IMR-90 (cell line): Measurements from ENCODE around the gene TTLL8. TPM values are rescaled to one million over a fixed set of nuclear protein-coding genes. Genes with fewer than 3 reads are reported as not detected.

ENCODE experiments used
- ATAC-seq: fragments of 200-7000 bp; cut with Tn5 transposase; 2 replicates; pipeline ENCODE4 v1.9.1; 2020; ENCODE audit warnings: low read depth, mild to moderate bottlenecking, moderate library complexity
- BruUV-seq: library from RNA; stranded (reverse); fragments of 400-500 nt; replicated peaks from 2 replicates; lab custom pipeline; 2021; lab: Mats Ljungman, UMichigan
- CTCF ChIA-PET: fragments of 300-600 bp; formaldehyde crosslinking; extraction: SDS; loops from one replicate; lab custom pipeline; 2021; ENCODE audit warnings: antibody characterized with exemption; lab: Yijun Ruan, JAX
- POLR2A ChIA-PET: fragments of 300-600 bp; sonication (Branson Sonifier 250); formaldehyde crosslinking; loops from one replicate; lab custom pipeline; 2022; ENCODE audit warnings: antibody characterized with exemption; ENCODE audit not compliant: unreplicated experiment; lab: Charles Lee
- DNase-seq: peaks from one replicate; pipeline ENCODE4 v3.0.0; 2013
- H2AFZ ChIP-seq: replicated peaks from 2 replicates; pipeline ENCODE3; 2013; ENCODE audit warnings: low read length, mild to moderate bottlenecking; ENCODE audit not compliant: poor library complexity
- H2AK5ac ChIP-seq: 2 replicates; pipeline ENCODE4 v1.6.1; 2013; ENCODE audit warnings: low read depth, low read length, inconsistent platforms
- H2AK9ac ChIP-seq: replicated peaks from 2 replicates; pipeline ENCODE3; 2013; ENCODE audit warnings: mild to moderate bottlenecking, low read depth, low read length, moderate library complexity; ENCODE audit not compliant: poor library complexity
- H2BK120ac ChIP-seq: 2 replicates; pipeline ENCODE4 v1.6.1; 2013; ENCODE audit warnings: low read depth, low read length, inconsistent platforms
- H2BK15ac ChIP-seq: 3 replicates; pipeline ENCODE4 v1.6.1; 2013; ENCODE audit warnings: low read depth, low read length, inconsistent platforms
- H2BK20ac ChIP-seq: 2 replicates; pipeline ENCODE4 v1.6.1; 2013; ENCODE audit warnings: low read depth, mild to moderate bottlenecking, inconsistent platforms, low read length, moderate library complexity
- H2BK5ac ChIP-seq: 2 replicates; pipeline ENCODE4 v1.6.1; 2013; ENCODE audit warnings: mild to moderate bottlenecking, low read depth, low read length, inconsistent platforms; ENCODE audit not compliant: poor library complexity, severe bottlenecking
- H3K14ac ChIP-seq: replicated peaks from 2 replicates; pipeline ENCODE4 v1.6.1; 2013; ENCODE audit warnings: low read depth, low read length, inconsistent platforms
- H3K18ac ChIP-seq: 2 replicates; pipeline ENCODE4 v1.6.1; 2013; ENCODE audit warnings: low read depth, low read length, control low read depth
- H3K23ac ChIP-seq: 2 replicates; pipeline ENCODE4 v1.6.1; 2013; ENCODE audit warnings: low read depth, low read length, inconsistent platforms
- H3K27ac ChIP-seq: 2 replicates; pipeline ENCODE4 v1.5.1; 2013; ENCODE audit warnings: mild to moderate bottlenecking, control low read depth, low read length; ENCODE audit not compliant: insufficient read depth
- H3K27me3 ChIP-seq: 2 replicates; pipeline ENCODE4 v1.6.1; 2013; ENCODE audit warnings: low read length; ENCODE audit not compliant: control insufficient read depth, insufficient read depth
- H3K36me3 ChIP-seq: 2 replicates; pipeline ENCODE4 v1.6.1; 2013; ENCODE audit warnings: low read length, mixed read lengths; ENCODE audit not compliant: control insufficient read depth, insufficient read depth
- H3K4ac ChIP-seq: 2 replicates; pipeline ENCODE4 v1.6.1; 2013; ENCODE audit warnings: low read depth, low read length, inconsistent platforms
- H3K4me1 ChIP-seq: 2 replicates; pipeline ENCODE4 v1.6.1; 2013; ENCODE audit warnings: low read length, mixed read lengths; ENCODE audit not compliant: control insufficient read depth, insufficient read depth
- H3K4me2 ChIP-seq: 2 replicates; pipeline ENCODE4 v1.6.1; 2013; ENCODE audit warnings: low read depth, mild to moderate bottlenecking, control low read depth, low read length, moderate library complexity
- H3K4me3 ChIP-seq: 2 replicates; pipeline ENCODE4 v1.5.1; 2013; ENCODE audit warnings: low read depth, mild to moderate bottlenecking, control low read depth, low read length, moderate library complexity; ENCODE audit not compliant: insufficient read depth
- H3K56ac ChIP-seq: 2 replicates; pipeline ENCODE4 v1.6.1; 2013; ENCODE audit warnings: low read length, inconsistent platforms; ENCODE audit not compliant: insufficient read depth; ENCODE audit errors: extremely low read depth
- H3K79me1 ChIP-seq, 2 experiments: 2 replicates each; pipeline ENCODE4 v1.6.1; 2013; ENCODE audit warnings: low read length in 2 of 2, inconsistent platforms in 1 of 2, low read depth in 1 of 2
- H3K9ac ChIP-seq: 2 replicates; pipeline ENCODE4 v1.6.1; 2013; ENCODE audit warnings: low read depth, low read length, control low read depth
- H3K9me1 ChIP-seq: 2 replicates; pipeline ENCODE4 v1.6.1; 2013; ENCODE audit warnings: low read length, inconsistent platforms; ENCODE audit not compliant: insufficient read depth
- H3K9me3 ChIP-seq: 2 replicates; pipeline ENCODE4 v1.6.1; 2013; ENCODE audit warnings: low read length; ENCODE audit not compliant: control insufficient read depth, insufficient read depth
- H4K20me1 ChIP-seq: 2 replicates; pipeline ENCODE4 v1.6.1; 2013; ENCODE audit warnings: low read length, inconsistent platforms; ENCODE audit not compliant: insufficient read depth
- H4K5ac ChIP-seq: 2 replicates; pipeline ENCODE4 v1.6.1; 2013; ENCODE audit warnings: mild to moderate bottlenecking, low read depth, low read length, control low read depth
- H4K8ac ChIP-seq, 2 experiments: 2 replicates each; pipeline ENCODE4 v1.6.1; 2013; ENCODE audit warnings: low read depth in 2 of 2, low read length in 2 of 2, control low read depth in 1 of 2, inconsistent platforms in 1 of 2
- H4K91ac ChIP-seq: 2 replicates; pipeline ENCODE4 v1.6.1; 2013; ENCODE audit warnings: low read depth, low read length, inconsistent platforms; ENCODE audit not compliant: insufficient read depth
- BHLHE40 ChIP-seq: fragments of 150-350 bp; IDR thresholded peaks from 2 replicates; pipeline ENCODE4 v1.6.1; 2016; ENCODE audit warnings: mild to moderate bottlenecking, low read depth, low read length
- CEBPB ChIP-seq: IDR thresholded peaks from 2 replicates; pipeline ENCODE4 v1.6.1; 2012; ENCODE audit warnings: low read depth, low read length, improper control_type of control experiment
- CHD1 ChIP-seq: IDR thresholded peaks from 2 replicates; pipeline ENCODE4 v1.6.1; 2012; ENCODE audit warnings: low read depth, low read length, improper control_type of control experiment
- CTCF ChIP-seq: conservative IDR thresholded peaks from 2 replicates; pipeline ENCODE4 v1.5.1; 2012; ENCODE audit warnings: mild to moderate bottlenecking, low read depth, low read length, improper control_type of control experiment
- ELK1 ChIP-seq: fragments of 150-350 bp; IDR thresholded peaks from 2 replicates; pipeline ENCODE4 v1.6.1; 2016; ENCODE audit warnings: low read depth, mild to moderate bottlenecking, low read length, moderate library complexity, borderline replicate concordance
- FOS ChIP-seq: fragments of 150-350 bp; IDR thresholded peaks from 2 replicates; pipeline ENCODE4 v1.6.1; 2016; ENCODE audit warnings: low read depth, low read length
- MAFK ChIP-seq: IDR thresholded peaks from 2 replicates; pipeline ENCODE4 v1.6.1; 2012; ENCODE audit warnings: low read depth, low read length, improper control_type of control experiment
- MAZ ChIP-seq: IDR thresholded peaks from 2 replicates; pipeline ENCODE4 v1.6.1; 2012; ENCODE audit warnings: low read depth, mild to moderate bottlenecking, low read length, improper control_type of control experiment, moderate library complexity, borderline replicate concordance
- MXI1 ChIP-seq: IDR thresholded peaks from 2 replicates; pipeline ENCODE4 v1.6.1; 2012; ENCODE audit warnings: low read depth, mild to moderate bottlenecking, low read length, moderate library complexity, borderline replicate concordance
- NFE2L2 ChIP-seq: fragments of 150-350 bp; IDR thresholded peaks from 2 replicates; pipeline ENCODE4 v1.6.1; 2016; ENCODE audit warnings: low read depth, mild to moderate bottlenecking, low read length
- POLR2A ChIP-seq: IDR thresholded peaks from 2 replicates; pipeline ENCODE4 v1.6.1; 2012; ENCODE audit warnings: mild to moderate bottlenecking, low read depth, low read length
- RAD21 ChIP-seq: IDR thresholded peaks from 2 replicates; pipeline ENCODE4 v1.6.1; 2012; ENCODE audit warnings: low read length, improper control_type of control experiment
- RCOR1 ChIP-seq: IDR thresholded peaks from 2 replicates; pipeline ENCODE4 v1.6.1; 2012; ENCODE audit warnings: mild to moderate bottlenecking, low read length, improper control_type of control experiment; ENCODE audit not compliant: insufficient replicate concordance
- RFX5 ChIP-seq: IDR thresholded peaks from 2 replicates; pipeline ENCODE4 v1.8.0; 2012; ENCODE audit warnings: low read depth, mild to moderate bottlenecking, low read length, moderate library complexity
- SMC3 ChIP-seq: fragments of 150-350 bp; IDR thresholded peaks from 2 replicates; pipeline ENCODE4 v1.6.1; 2016; ENCODE audit warnings: low read depth, mild to moderate bottlenecking, antibody characterized with exemption, low read length, moderate library complexity
- WGBS, 2 experiments: methylation state at CpG; one replicate each; pipeline versions ENCODE4 v1.1.5 to v1.1.7; 2013; ENCODE audit warnings: missing lambda C conversion rate in 2 of 2; ENCODE audit not compliant: insufficient read length in 1 of 2; ENCODE audit errors: extremely low coverage in 2 of 2; 5-methylcytosine and 5-hydroxymethylcytosine counted together
- dilution Hi-C: fragments of 300-500 bp; cut with HindIII; formaldehyde crosslinking; loops from one replicate; pipeline ENCODE4 v1.14.3; 2018; ENCODE audit warnings: low sequenced_read_pairs; ENCODE audit not compliant: unreplicated experiment
- in situ Hi-C: fragments of 300-500 bp; cut with MboI; formaldehyde crosslinking; loops from 3 replicates; pipeline ENCODE4 v1.14.3; 2019; ENCODE audit warnings: low sequenced_read_pairs, inconsistent platforms, mixed read lengths
- intact Hi-C: fragments of 100-400 bp; cut with micrococcal nuclease; formaldehyde crosslinking; loops from 2 replicates; pipeline ENCODE4 v1.10.0; 2022
- polyA plus RNA-seq, 3 experiments: library from polyadenylated mRNA; depleted of rRNA; stranded (reverse); fragments of >200 nt; gene quantifications; 2 replicates each; pipeline ENCODE4 v1.2.3, GENCODE V29; 2012; ENCODE audit warnings: low replicate concordance in 1 of 3
- total RNA-seq: library from RNA; depleted of rRNA; stranded (reverse); fragments of >200 nt; gene quantifications from 2 replicates; pipeline ENCODE4 v1.2.3, GENCODE V29; 2012
- TF ChIP-seq, protein P1 (sequence below): fragments of 150-350 bp; IDR thresholded peaks from 2 replicates; pipeline ENCODE4 v1.6.1; 2017; ENCODE audit warnings: mild to moderate bottlenecking, antibody characterized with exemption, low read length, low read depth

TTLL8 gene
- total and polyA plus RNA-seq, 2 of the 4 experiments (the other 2 are of a cell fraction): not detected

- in situ Hi-C loops (no loop called here), dilution Hi-C loops (no loop called here), intact Hi-C loops (no loop called here)
- BruUV-seq: no TSS peak
- Histone ChIP-seq H3K9ac (no peak overlapping the region), H3K9me1 (no peaks in the 10 kb centered on the region), H4K91ac (no peak overlapping the region), H3K36me3 (no peaks in the 10 kb centered on the region), H3K27me3 (peaks cover 3% of the 10 kb centered on the region; the same call in 1 of the 2 replicates), H4K20me1 (no peaks in the 10 kb centered on the region), H3K4me3 (no peak overlapping the region), H4K5ac (no peak overlapping the region), H3K79me1 (no peaks in the 10 kb centered on the region), H2BK120ac (no peak overlapping the region), H2AK5ac (no peak overlapping the region), H3K27ac (no peak overlapping the region), H3K56ac (no peak overlapping the region), H3K14ac (no peak overlapping the region), H3K4me1 (no peaks in the 10 kb centered on the region), H2BK5ac (no peak overlapping the region), H2AK9ac (no peak overlapping the region), H3K18ac (no peak overlapping the region), H3K23ac (no peak overlapping the region), H3K9me3 (no peaks in the 10 kb centered on the region), H3K4ac (no peak overlapping the region), H3K4me2 (no peak overlapping the region), H4K8ac (no peak overlapping the region), H2BK15ac (no peak overlapping the region), H2BK20ac (no peak overlapping the region), H2AFZ (no peak overlapping the region)
- ATAC-seq (no peak), DNase-seq (no peak)
- CTCF ChIA-PET: no interaction called here
- POLR2A ChIA-PET: no interaction called here
- WGBS, 2 experiments: 86% methylated on average over 5 of the region's 9 CpGs; no CpG with 5 or more reads in 1 of the 2 experiments
- TF ChIP-seq SMC3 (no peak), MAZ (no peak), NFE2L2 (no peak), FOS (no peak), CHD1 (no peak), MAFK (no peak), BHLHE40 (no peak), POLR2A (no peak), RCOR1 (no peak), MXI1 (no peak), RAD21 (no peak), RFX5 (no peak), CEBPB (no peak), ELK1 (no peak), CTCF (no peak)
- TF ChIP-seq, protein P1, sequence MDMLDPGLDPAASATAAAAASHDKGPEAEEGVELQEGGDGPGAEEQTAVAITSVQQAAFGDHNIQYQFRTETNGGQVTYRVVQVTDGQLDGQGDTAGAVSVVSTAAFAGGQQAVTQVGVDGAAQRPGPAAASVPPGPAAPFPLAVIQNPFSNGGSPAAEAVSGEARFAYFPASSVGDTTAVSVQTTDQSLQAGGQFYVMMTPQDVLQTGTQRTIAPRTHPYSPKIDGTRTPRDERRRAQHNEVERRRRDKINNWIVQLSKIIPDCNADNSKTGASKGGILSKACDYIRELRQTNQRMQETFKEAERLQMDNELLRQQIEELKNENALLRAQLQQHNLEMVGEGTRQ: no peak
Measured at GRCh38 chr22:50072167-50072555, 14.1 kb upstream of the TTLL8 start.
